ENCODE results near the gene LPIN2.

Gene LPIN2

GRCh38 chr18:3013024-3013804 is at the start of gene LPIN2:
LPIN2 (minus strand) TSS chr18:3013144; CDS start chr18:2960840, 52,304 bp downstream.
- Histone ChIP-seq H3K4me3 (peak within 1 kb of the TSS; percentile 95 to 96), H3K9me3 (no peaks in the 10 kb centered on the region), H3K27ac (peak within 1 kb of the TSS; percentile 92 to 99), H3K36me3 (peaks cover 0 to 6% (median 6%) of the 10 kb centered on the region in 3 donors), H3K4me1 (peaks cover 0 to 73% (median 35%) of the 10 kb centered on the region in 4 donors), H3K27me3 (no peaks in the 10 kb centered on the region)
- DNase-seq, result peak; percentile 99 to 100
- TF ChIP-seq CTCF (IDR thresholded peaks at IDR 0.05), result no peak
- intact Hi-C loops (cut with DNase I; ENCODE audit: low total_unique reads), result loop anchor here (5.0 kb wide), 1 partner anchor 234 kb away; the partner anchor contains the start of gene MYL12A

GRCh38 chr18:3061581-3062312 is 48.8 kb upstream of the LPIN2 start:
- Histone ChIP-seq H3K36me3 (peaks cover 6 to 14% (median 13%) of the 10 kb centered on the region in 3 donors), H3K4me1 (peaks cover 0 to 10% (median 7%) of the 10 kb centered on the region in 4 donors), H3K27ac (no peak overlapping the region), H3K27me3 (no peaks in the 10 kb centered on the region), H3K4me3 (no peak overlapping the region), H3K9me3 (no peaks in the 10 kb centered on the region)
- intact Hi-C loops (cut with DNase I; ENCODE audit: low total_unique reads), result loop anchor here (1.0 kb wide), 1 partner anchor 129 kb away; no protein-coding TSS in a partner anchor
- no peak for DNase-seq
- no peak for TF ChIP-seq CTCF (IDR thresholded peaks at IDR 0.05)

GRCh38 chr18:3060667-3061580 is 48.0 kb upstream of the LPIN2 start:
- no peak overlapping the region for H3K4me3 ChIP-seq
- H3K4me1 ChIP-seq, result peaks cover 0 to 10% (median 7%) of the 10 kb centered on the region in 4 donors
- H3K27me3 ChIP-seq, result no peaks in the 10 kb centered on the region
- no peak for DNase-seq
- no peak overlapping the region for H3K27ac ChIP-seq
- intact Hi-C loops (cut with DNase I; ENCODE audit: low total_unique reads), result no loop called here
- H3K9me3 ChIP-seq, result no peaks in the 10 kb centered on the region
- peaks cover 0 to 5% (median 5%) of the 10 kb centered on the region in 3 donors for H3K36me3 ChIP-seq
- TF ChIP-seq CTCF (IDR thresholded peaks at IDR 0.05), result no peak

- intact Hi-C loops (cut with DNase I; ENCODE audit: low total_unique reads), result no loop called here
- H3K27ac ChIP-seq, result no peak overlapping the region
These were observed 46.3 kb upstream of the LPIN2 start for GRCh38 chr18:3059272-3059671.

More at GRCh38 chr18:3059272-3059671, 46.3 kb upstream of the LPIN2 start:
- TF ChIP-seq CTCF (IDR thresholded peaks at IDR 0.05), result no peak
- Histone ChIP-seq H3K36me3 (no peaks in the 10 kb centered on the region), H3K4me1 (peaks cover 0 to 15% (median 8%) of the 10 kb centered on the region in 4 donors), H3K27me3 (no peaks in the 10 kb centered on the region), H3K9me3 (no peaks in the 10 kb centered on the region), H3K4me3 (no peak overlapping the region)
- DNase-seq, result no peak

Measured in tibial artery (tissue), 4 donors.